H1 (cell line): Measurements from ENCODE around the gene CYP4F3. TPM values are rescaled to one million over a fixed set of nuclear protein-coding genes. Genes with fewer than 3 reads are reported as not detected.

Source experiments
- CTCF ChIA-PET: fragments of 300-600 bp; sonication (Branson Sonifier 250); formaldehyde crosslinking; loops from one replicate; lab custom pipeline; 2021; ENCODE audit not compliant: partially characterized antibody; lab: Charles Lee
- POLR2A ChIA-PET: fragments of 300-600 bp; sonication (Branson Sonifier 250); formaldehyde crosslinking; loops from one replicate; lab custom pipeline; 2021; ENCODE audit warnings: inconsistent platforms; ENCODE audit not compliant: partially characterized antibody; lab: Charles Lee
- DNase-seq, 2 experiments: peaks; one replicate each; pipeline versions ENCODE4 v3.0.0 to v3.0.0-alpha.2; 2010 to 2022; ENCODE audit warnings: low spot score in 2 of 2, low read depth in 1 of 2, mixed read lengths in 1 of 2
- FAIRE-seq: peaks from 2 replicates; lab custom pipeline; 2011; peaks lifted over from hg19 to GRCh38; lab: Jason Lieb, UNC
- H2AFZ ChIP-seq: 2 replicates; pipeline ENCODE4 v1.8.1; 2012; ENCODE audit warnings: low read length, inconsistent platforms
- H2AK5ac ChIP-seq: 2 replicates; pipeline ENCODE4 v1.6.1; 2013; ENCODE audit warnings: low read depth, low read length
- H2BK120ac ChIP-seq: replicated peaks from 2 replicates; pipeline ENCODE3; 2013; ENCODE audit warnings: low read depth, low read length, inconsistent platforms
- H2BK12ac ChIP-seq: 2 replicates; pipeline ENCODE4 v1.6.1; 2013; ENCODE audit warnings: low read depth, low read length
- H2BK15ac ChIP-seq: 2 replicates; pipeline ENCODE4 v1.6.1; 2013; ENCODE audit warnings: low read length
- H2BK20ac ChIP-seq: 2 replicates; pipeline ENCODE4 v1.6.1; 2013; ENCODE audit warnings: low read length
- H2BK5ac ChIP-seq: 2 replicates; pipeline ENCODE4 v1.6.1; 2013; ENCODE audit warnings: low read depth, low read length
- H3K14ac ChIP-seq: 2 replicates; pipeline ENCODE4 v1.6.1; 2013; ENCODE audit warnings: inconsistent platforms; ENCODE audit not compliant: insufficient read length
- H3K18ac ChIP-seq: 2 replicates; pipeline ENCODE4 v1.6.1; 2013; ENCODE audit warnings: low read length; ENCODE audit errors: extremely low read depth
- H3K23ac ChIP-seq: 2 replicates; pipeline ENCODE4 v1.6.1; 2013; ENCODE audit warnings: inconsistent platforms; ENCODE audit not compliant: insufficient read length
- H3K23me2 ChIP-seq: 2 replicates; pipeline ENCODE4 v1.6.1; 2013; ENCODE audit warnings: low read depth, low read length
- H3K27ac ChIP-seq: 2 replicates; pipeline ENCODE4 v1.6.1; 2011; ENCODE audit warnings: low read depth, low read length, inconsistent platforms
- H3K27me3 ChIP-seq, 4 experiments: replicated peaks in 1 of 4; 1 replicate in 1 of 4; 2 replicates in 3 of 4; pipeline versions ENCODE4 v1.6.1 to v1.8.1; 2011 to 2013; ENCODE audit warnings: low read length in 3 of 4, mild to moderate bottlenecking in 3 of 4, inconsistent platforms in 2 of 4, mixed read lengths in 2 of 4, moderate library complexity in 1 of 4; ENCODE audit not compliant: control insufficient read depth in 3 of 4, insufficient read depth in 3 of 4; ENCODE audit errors: extremely low read depth in 1 of 4
- H3K36me3 ChIP-seq, 4 experiments: 2 replicates each; pipeline versions ENCODE4 v1.6.1 to v1.8.1; 2011 to 2013; ENCODE audit warnings: mild to moderate bottlenecking in 4 of 4, low read length in 3 of 4, moderate library complexity in 2 of 4, control low read depth in 1 of 4, inconsistent platforms in 1 of 4; ENCODE audit not compliant: insufficient read depth in 4 of 4, control insufficient read depth in 2 of 4
- H3K4ac ChIP-seq: replicated peaks from 2 replicates; pipeline ENCODE3; 2013; ENCODE audit warnings: low read length, low read depth, mixed read lengths, inconsistent platforms; ENCODE audit not compliant: insufficient read length
- H3K4me1 ChIP-seq, 4 experiments: replicated peaks in 1 of 4; 1 replicate in 1 of 4; 2 replicates in 3 of 4; pipeline versions ENCODE4 v1.6.1 to v1.8.1; 2011 to 2013; ENCODE audit warnings: low read length in 3 of 4, inconsistent platforms in 2 of 4, mixed read lengths in 1 of 4; ENCODE audit not compliant: insufficient read depth in 4 of 4, control insufficient read depth in 3 of 4
- H3K4me2 ChIP-seq, 2 experiments: 2 replicates each; pipeline versions ENCODE4 v1.6.1 to v1.8.1; 2011 to 2013; ENCODE audit warnings: low read depth in 2 of 2, low read length in 2 of 2, control low read depth in 1 of 2, inconsistent platforms in 1 of 2, mild to moderate bottlenecking in 1 of 2; ENCODE audit not compliant: insufficient read depth in 1 of 2
- H3K4me3 ChIP-seq, 4 experiments: fragments of 200-600, 300-600 bp in 1 of 4; sonication (generic), shearing (Covaris generic), sonication (Bioruptor Twin) in 1 of 4; 2 replicates each; pipeline versions ENCODE4 v1.5.1 to v1.8.1; 2011 to 2016; ENCODE audit warnings: low read length in 4 of 4, low read depth in 3 of 4, control low read depth in 2 of 4, inconsistent platforms in 2 of 4, mild to moderate bottlenecking in 2 of 4, mixed read lengths in 1 of 4, moderate library complexity in 1 of 4; ENCODE audit not compliant: insufficient read depth in 2 of 4; ENCODE audit errors: extremely low read depth in 1 of 4
- H3K56ac ChIP-seq: replicated peaks from 2 replicates; pipeline ENCODE3; 2013; ENCODE audit warnings: low read depth, mild to moderate bottlenecking, mixed read lengths, low read length, inconsistent platforms; ENCODE audit not compliant: insufficient read length
- H3K79me1 ChIP-seq: 2 replicates; pipeline ENCODE4 v1.6.1; 2013; ENCODE audit warnings: low read depth, low read length, control low read depth
- H3K79me2 ChIP-seq, 2 experiments: 2 replicates each; pipeline versions ENCODE4 v1.6.1 to v1.8.1; 2012 to 2013; ENCODE audit warnings: low read length in 2 of 2, mild to moderate bottlenecking in 2 of 2, inconsistent platforms in 1 of 2; ENCODE audit not compliant: insufficient read depth in 2 of 2, control insufficient read depth in 1 of 2
- H3K9ac ChIP-seq, 4 experiments: replicated peaks in 1 of 4; 1 replicate in 1 of 4; 2 replicates in 3 of 4; pipeline versions ENCODE4 v1.6.1 to v1.8.1; 2011 to 2013; ENCODE audit warnings: low read depth in 3 of 4, low read length in 3 of 4, control low read depth in 2 of 4, mild to moderate bottlenecking in 2 of 4, moderate library complexity in 2 of 4, inconsistent platforms in 1 of 4; ENCODE audit errors: extremely low read depth in 1 of 4
- H3K9me3 ChIP-seq, 2 experiments: 2 replicates each; pipeline versions ENCODE4 v1.6.1 to v1.8.1; 2012 to 2013; ENCODE audit warnings: mild to moderate bottlenecking in 2 of 2, moderate library complexity in 2 of 2, control low read depth in 1 of 2, inconsistent platforms in 1 of 2, low read depth in 1 of 2, low read length in 1 of 2, mixed read lengths in 1 of 2; ENCODE audit not compliant: insufficient read depth in 2 of 2
- H4K20me1 ChIP-seq, 2 experiments: replicated peaks in 1 of 2; 2 replicates each; pipeline versions ENCODE3 to v1.8.1; 2011 to 2013; ENCODE audit warnings: inconsistent platforms in 2 of 2, low read length in 2 of 2, mild to moderate bottlenecking in 1 of 2; ENCODE audit not compliant: insufficient read depth in 2 of 2, control insufficient read depth in 1 of 2
- H4K5ac ChIP-seq: 2 replicates; pipeline ENCODE4 v1.6.1; 2013; ENCODE audit warnings: low read length, low read depth, mixed read lengths, inconsistent platforms; ENCODE audit not compliant: insufficient read length
- H4K8ac ChIP-seq: 2 replicates; pipeline ENCODE4 v1.8.0; 2013; ENCODE audit warnings: mild to moderate bottlenecking, moderate library complexity, low read length, inconsistent platforms; ENCODE audit not compliant: insufficient read depth; ENCODE audit errors: extremely low read depth
- H4K91ac ChIP-seq: replicated peaks from 2 replicates; pipeline ENCODE3; 2013; ENCODE audit warnings: low read length, mixed read lengths, inconsistent platforms; ENCODE audit not compliant: insufficient read length
- CTCF ChIP-seq, 3 experiments: IDR thresholded peaks; 1 replicate in 2 of 3; 2 replicates in 1 of 3; pipeline versions ENCODE4 v1.5.1 to v1.6.1; 2011; ENCODE audit warnings: low read length in 3 of 3, mild to moderate bottlenecking in 3 of 3, inconsistent platforms in 2 of 3, low read depth in 1 of 3, moderate library complexity in 1 of 3; ENCODE audit not compliant: insufficient read depth in 1 of 3; ENCODE audit errors: control extremely low read depth in 1 of 3
- E2F6 ChIP-seq: IDR thresholded peaks from 2 replicates; pipeline ENCODE4 v1.6.1; 2012; ENCODE audit warnings: inconsistent platforms
- EP300 ChIP-seq, 2 experiments: IDR thresholded peaks; 1 replicate in 1 of 2; 2 replicates in 1 of 2; pipeline ENCODE4 v1.6.1; 2011 to 2012; ENCODE audit warnings: low read depth in 2 of 2, low read length in 2 of 2, mild to moderate bottlenecking in 2 of 2, borderline replicate concordance in 1 of 2, inconsistent platforms in 1 of 2, moderate library complexity in 1 of 2
- EZH2 ChIP-seq: fragments of 200-600 bp; sonication (generic); IDR thresholded peaks from 2 replicates; pipeline ENCODE4 v1.7.1; 2012; ENCODE audit warnings: low read depth, mild to moderate bottlenecking, moderate library complexity, low read length, inconsistent platforms; ENCODE audit not compliant: severe bottlenecking
- KDM1A ChIP-seq: fragments of 200-600, 300-600 bp; sonication (generic); IDR thresholded peaks from 2 replicates; pipeline ENCODE4 v1.7.1; 2016; ENCODE audit warnings: mild to moderate bottlenecking, low read length, borderline replicate concordance
- MAFK ChIP-seq: IDR thresholded peaks from 2 replicates; pipeline ENCODE4 v1.6.1; 2012; ENCODE audit warnings: low read depth, mild to moderate bottlenecking, improper control_type of control experiment, low read length
- SIRT6 ChIP-seq: IDR thresholded peaks from one replicate; pipeline ENCODE4 v1.7.1; 2012; ENCODE audit warnings: low read length, inconsistent platforms
- YY1 ChIP-seq: IDR thresholded peaks from 2 replicates; pipeline ENCODE4 v1.6.1; 2011; ENCODE audit warnings: low read depth, mild to moderate bottlenecking, low read length
- WGBS, 2 experiments: shearing (Covaris generic) in 1 of 2; methylation state at CpG; one replicate each; pipeline versions ENCODE4 v1.1.6 to v1.1.7; 2013 to 2015; ENCODE audit warnings: low lambda C conversion rate in 2 of 2, mixed read lengths in 2 of 2, inconsistent platforms in 1 of 2, low coverage in 1 of 2, missing lambda C conversion rate in 1 of 2; ENCODE audit not compliant: insufficient replicate concordance in 2 of 2, insufficient coverage in 1 of 2, insufficient read length in 1 of 2; ENCODE audit errors: extremely low coverage in 1 of 2, missing lambda C conversion rate in 1 of 2; 5-methylcytosine and 5-hydroxymethylcytosine counted together
- polyA plus RNA-seq, 7 experiments: library from polyadenylated mRNA; depleted of rRNA in 3 of 7; stranded (reverse) in 5 of 7; unstranded in 2 of 7; fragments of >200 nt in 5 of 7; fragments of 200-250 nt in 2 of 7; gene quantifications; 1 replicate in 5 of 7; 2 replicates in 1 of 7; 4 replicates in 1 of 7; pipeline versions ENCODE4 v1.2.1 to v1.2.3, GENCODE V29; 2011 to 2013; ENCODE audit warnings: missing spikeins in 2 of 7, mixed read lengths in 2 of 7
- total RNA-seq: library from RNA; stranded (reverse); fragmentation: NEBNext Ultra II Directional; extraction: Animal tissue kit (Norgen Biotek cat#: 25700); gene quantifications from 2 replicates; pipeline ENCODE4 v1.2.1, GENCODE V29; 2021

CYP4F3 gene
- total and polyA plus RNA-seq, 2 of the 8 experiments (the other 6 are each of a cell fraction or from before 2014, with no cell fraction given), result not detected

- Histone ChIP-seq H3K23ac (no peak overlapping the region), H3K9me3 (peaks cover 37 to 41% of the 10 kb centered on the region in 2 experiments), H3K14ac (no peak overlapping the region), H2BK15ac (no peak overlapping the region), H3K27ac (no peak overlapping the region), H4K5ac (no peak overlapping the region), H3K79me1 (no peaks in the 10 kb centered on the region), H2BK120ac (no peak overlapping the region), H3K27me3 (no peaks in the 10 kb centered on the region), H2BK12ac (no peak overlapping the region), H2BK20ac (no peak overlapping the region), H3K4me2 (no peak overlapping the region), H3K23me2 (no peaks in the 10 kb centered on the region), H3K9ac (no peak overlapping the region), H4K8ac (no peak overlapping the region; the same call in 1 of the 2 replicates), H3K4ac (no peak overlapping the region), H3K56ac (no peak overlapping the region), H4K20me1 (no peaks in the 10 kb centered on the region), H2AFZ (no peak overlapping the region), H2AK5ac (no peak overlapping the region), H3K36me3 (no peaks in the 10 kb centered on the region), H3K4me1 (no peaks in the 10 kb centered on the region), H4K91ac (no peak overlapping the region), H3K79me2 (no peaks in the 10 kb centered on the region), H2BK5ac (no peak overlapping the region), H3K4me3 (no peak overlapping the region), H3K18ac (no peak overlapping the region)
- ChIA-PET CTCF (interaction anchor here (0.6 to 0.7 kb wide), 2 partner anchors 328 to 347 kb away, joined by 4 read pairs; no protein-coding TSS in a partner anchor), POLR2A (no interaction called here)
- DNase-seq, result peak in 1 of 2 experiments; percentile 83
- 52% methylated on average over 25 of the region's 25 CpGs; no CpG with 5 or more reads in 1 of the 2 experiments for WGBS, 2 experiments
- no peak for FAIRE-seq
- TF ChIP-seq CTCF (IDR thresholded peaks at IDR 0.05; ENCODE audit: control extremely low read depth in 1 of 3, insufficient read depth in 1 of 3, low read depth in 1 of 3, low read length in 3 of 3), result peak; percentile 52 to 65 (median 64)
- TF ChIP-seq E2F6, result no peak
- TF ChIP-seq YY1, result no peak
- TF ChIP-seq SIRT6, result no peak
- TF ChIP-seq EP300 (IDR thresholded peaks at IDR 0.05; ENCODE audit: borderline replicate concordance in 1 of 2, low read depth in 2 of 2, low read length in 2 of 2), result no peak
- TF ChIP-seq MAFK, result no peak
- no peak for TF ChIP-seq EZH2
- no peak for TF ChIP-seq KDM1A
Observed at GRCh38 chr19:15629003-15629880, 11.5 kb upstream of the CYP4F3 start.
